Glutamatergic neuron (in vitro differentiated cells): ENCODE data around the gene NPW. TPM values are rescaled to one million over a fixed set of nuclear protein-coding genes. Genes with fewer than 3 reads are reported as not detected.
A peak's percentile ranks its signal among the peaks of the same experiment; 100 is the strongest.

ENCODE experiments used
- DNase-seq: peaks from one replicate; pipeline ENCODE4 v3.0.0; 2022
- H3K27ac Mint-ChIP-seq: one replicate; pipeline ENCODE4 v1.8.0; 2020; ENCODE audit warnings: mild to moderate bottlenecking, mixed read lengths, inconsistent platforms; ENCODE audit not compliant: unreplicated experiment
- H3K27me3 Mint-ChIP-seq: one replicate; pipeline ENCODE4 v1.8.0; 2020; ENCODE audit warnings: mild to moderate bottlenecking, moderate library complexity, mixed read lengths, inconsistent platforms; ENCODE audit not compliant: unreplicated experiment
- H3K36me3 Mint-ChIP-seq: one replicate; pipeline ENCODE4 v1.8.0; 2020; ENCODE audit warnings: mild to moderate bottlenecking, mixed read lengths, inconsistent platforms; ENCODE audit not compliant: unreplicated experiment
- H3K4me1 Mint-ChIP-seq: one replicate; pipeline ENCODE4 v1.8.0; 2020; ENCODE audit warnings: mild to moderate bottlenecking, low read depth, mixed read lengths, inconsistent platforms; ENCODE audit not compliant: unreplicated experiment
- H3K4me3 Mint-ChIP-seq: one replicate; pipeline ENCODE4 v1.8.0; 2020; ENCODE audit warnings: mild to moderate bottlenecking, mixed read lengths, inconsistent platforms; ENCODE audit not compliant: unreplicated experiment
- H3K9me3 Mint-ChIP-seq: one replicate; pipeline ENCODE4 v1.8.0; 2020; ENCODE audit warnings: mild to moderate bottlenecking, moderate library complexity, mixed read lengths, inconsistent platforms; ENCODE audit not compliant: unreplicated experiment
- CTCF ChIP-seq: fragments of 200-600 bp; sonication (generic); IDR thresholded peaks from one replicate; pipeline ENCODE4 v1.5.0; 2021; ENCODE audit not compliant: partially characterized antibody, unreplicated experiment
- total RNA-seq: library from RNA; stranded (reverse); fragmentation: NEBNext Ultra II Directional; extraction: Animal tissue kit (Norgen Biotek cat#: 25700); gene quantifications from one replicate; pipeline ENCODE4 v1.2.1, GENCODE V29; 2021; ENCODE audit not compliant: unreplicated experiment

NPW gene
- total RNA-seq, 1 donor from 2014 or later: 0.91 TPM

- no peak for TF ChIP-seq CTCF
- Mint-ChIP-seq H3K4me1 (peaks cover 13% of the 10 kb centered on the region), H3K27ac (peak overlapping the region; percentile 39), H3K27me3 (peaks cover 11% of the 10 kb centered on the region), H3K36me3 (peaks cover 1% of the 10 kb centered on the region), H3K4me3 (no peak overlapping the region), H3K9me3 (peaks cover 8% of the 10 kb centered on the region)
- DNase-seq: no peak
These were observed 17.0 kb upstream of the NPW start for GRCh38 chr16:2002406-2003230.

- DNase-seq: no peak
- H3K36me3 Mint-ChIP-seq: peaks cover 4% of the 10 kb centered on the region
These were observed 16.3 kb upstream of the NPW start for GRCh38 chr16:2003231-2003826.

GRCh38 chr16:2003827-2004641 lies 15.6 kb upstream of the NPW start:
- Mint-ChIP-seq H3K27me3 (peaks cover 15% of the 10 kb centered on the region), H3K4me3 (no peak overlapping the region)

More at GRCh38 chr16:2003231-2003826, 16.3 kb upstream of the NPW start:
- peaks cover 13% of the 10 kb centered on the region for H3K27me3 Mint-ChIP-seq
- TF ChIP-seq CTCF: no peak
- peaks cover 10% of the 10 kb centered on the region for H3K9me3 Mint-ChIP-seq
- peaks cover 17% of the 10 kb centered on the region for H3K4me1 Mint-ChIP-seq
- H3K27ac Mint-ChIP-seq: no peak overlapping the region
- peak overlapping the region; percentile 46 for H3K4me3 Mint-ChIP-seq

DNA sequence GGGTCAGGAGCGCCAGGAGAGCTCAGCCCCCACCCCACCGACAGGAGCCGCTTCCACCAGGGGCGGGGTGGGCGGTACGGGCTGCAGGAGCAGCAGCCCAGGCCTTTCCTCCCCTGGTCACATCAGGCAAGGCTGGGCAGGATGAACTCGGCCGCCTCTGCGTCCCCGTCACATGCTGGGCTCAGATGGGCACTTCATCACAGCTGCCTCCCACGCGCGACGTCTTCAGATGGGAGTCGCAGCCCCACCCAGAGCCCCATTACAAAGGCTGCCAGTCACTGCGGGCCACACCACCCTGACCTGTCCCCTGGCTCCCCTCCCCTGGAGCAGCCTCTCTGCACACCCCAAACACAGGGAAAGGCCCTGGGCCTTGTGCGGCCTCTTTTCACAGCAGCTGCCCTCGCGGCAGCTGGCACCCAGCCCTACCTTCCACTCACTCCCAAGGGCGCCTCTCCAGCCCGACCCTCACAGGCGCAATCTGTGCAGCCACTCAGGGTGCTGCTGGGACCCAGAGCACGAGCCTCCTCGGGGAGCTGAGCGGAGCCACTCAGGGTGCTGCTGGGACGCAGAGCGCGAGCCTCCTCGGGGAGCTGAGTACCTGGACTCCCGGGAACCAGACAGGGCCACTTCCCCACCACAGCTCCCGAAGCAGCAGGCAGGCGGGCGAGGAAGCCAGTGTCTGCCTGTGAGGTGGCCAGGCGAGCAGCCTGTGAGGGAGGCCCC lies 14.6 kb upstream of the NPW start:
- H3K36me3 Mint-ChIP-seq: peaks cover 4% of the 10 kb centered on the region
- peak overlapping the region; percentile 84 for H3K27ac Mint-ChIP-seq
- no peak for DNase-seq
- peak overlapping the region; percentile 71 for H3K4me3 Mint-ChIP-seq
- peaks cover 15% of the 10 kb centered on the region for H3K9me3 Mint-ChIP-seq
- peaks cover 15% of the 10 kb centered on the region for H3K27me3 Mint-ChIP-seq
- peaks cover 20% of the 10 kb centered on the region for H3K4me1 Mint-ChIP-seq
- no peak for TF ChIP-seq CTCF

More at GRCh38 chr16:2003827-2004641, 15.6 kb upstream of the NPW start:
- Mint-ChIP-seq H3K27ac (peak overlapping the region; percentile 84), H3K9me3 (peaks cover 15% of the 10 kb centered on the region), H3K4me1 (peaks cover 20% of the 10 kb centered on the region), H3K36me3 (peaks cover 4% of the 10 kb centered on the region)
- peak; percentile 97 for TF ChIP-seq CTCF
- peak; percentile 98 for DNase-seq
